HepG2 (cell line): ENCODE data around the gene PDRG1.

Source experiments
- AGO2 ChIP-seq: fragments of 200-400 bp; formaldehyde crosslinking; optimal IDR thresholded peaks from 2 replicates; pipeline ENCODE3; 2017; ENCODE audit warnings: mild to moderate bottlenecking, low read depth, low read length, moderate library complexity
- STAG1 ChIP-seq: sonication (generic); formaldehyde crosslinking; IDR thresholded peaks from 2 replicates; pipeline ENCODE4 v1.4.0; 2020; ENCODE audit warnings: missing genetic modification reagents

DNA sequence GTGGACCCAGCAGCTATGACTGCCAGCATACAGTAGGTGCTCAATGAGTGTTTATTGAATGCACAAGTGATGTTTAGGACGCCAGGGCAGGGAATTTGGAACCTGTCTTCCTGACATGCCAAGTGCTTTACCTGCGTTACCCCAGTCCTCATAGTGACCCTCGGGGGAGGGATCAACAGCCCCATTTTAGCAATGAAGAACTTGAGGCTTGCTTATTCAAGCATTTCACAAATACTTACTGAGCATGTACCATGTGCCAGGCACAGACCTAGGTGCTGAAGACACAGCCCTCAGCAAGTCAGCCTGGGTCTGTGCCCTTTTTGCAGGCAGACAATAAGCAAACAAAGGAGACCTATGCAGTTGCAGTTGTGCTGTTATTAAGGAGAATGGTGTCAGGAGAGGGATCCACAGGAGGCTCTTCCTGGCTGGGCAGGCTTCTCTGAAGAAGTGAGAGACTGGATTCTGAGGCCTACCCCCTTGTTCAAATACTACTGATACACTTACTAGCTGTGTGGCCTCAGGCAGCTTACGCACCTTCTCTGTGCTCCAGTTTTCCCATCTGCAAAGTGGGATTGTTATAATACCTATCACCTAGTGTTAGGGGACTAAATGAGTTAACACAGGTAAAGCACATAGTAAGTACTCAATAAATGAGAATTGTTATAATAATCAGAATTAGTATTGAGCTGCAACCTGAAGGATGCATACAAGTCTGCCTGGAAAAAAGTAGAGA is 41.6 kb downstream of the PDRG1 start:
- TF ChIP-seq STAG1 (no peak), AGO2 (no peak)
